T47D (cell line): ENCODE results near the gene TCF21.
A peak's percentile ranks its signal among the peaks of the same experiment; 100 is the strongest.

Experiments
- DNase-seq, 2 experiments: peaks; one replicate each; pipeline versions ENCODE4 v3.0.0 to v3.0.0-alpha.2; 2011 to 2012; ENCODE audit warnings: low read depth in 1 of 2, low spot score in 1 of 2
- JUND ChIP-seq: IDR thresholded peaks from 2 replicates; pipeline ENCODE4 v1.6.1; 2012; ENCODE audit warnings: low read depth
- in situ Hi-C: cut with HindIII; loops from 2 replicates; pipeline ENCODE4 v1.10.0; 2016; ENCODE audit warnings: low sequenced_read_pairs, low pct_unique_long_range_greater_than_20kb

Gene TCF21

GRCh38 chr6:133892813-133893691, 4.1 kb downstream of the TCF21 start:
- DNase-seq: peak in 1 of 2 experiments; percentile 9
- in situ Hi-C loops: no loop called here
- TF ChIP-seq JUND: no peak

- no peak for DNase-seq
- TF ChIP-seq JUND: no peak
- in situ Hi-C loops: no loop called here
These were observed 5.0 kb downstream of the TCF21 start for GRCh38 chr6:133893946-133894345.

- DNase-seq: no peak
- in situ Hi-C loops: no loop called here
- no peak for TF ChIP-seq JUND
These were observed 5.5 kb downstream of the TCF21 start for GRCh38 chr6:133894369-133894768.

GRCh38 chr6:133894795-133895358, 6.0 kb downstream of the TCF21 start:
- DNase-seq: no peak
- in situ Hi-C loops: no loop called here
- TF ChIP-seq JUND: no peak

GRCh38 chr6:133895573-133896343, 6.8 kb downstream of the TCF21 start:
- TF ChIP-seq JUND: no peak
- no peak for DNase-seq
- in situ Hi-C loops: no loop called here

- in situ Hi-C loops: no loop called here
- no peak for TF ChIP-seq JUND
- DNase-seq: no peak
These were observed 7.4 kb downstream of the TCF21 start for GRCh38 chr6:133896344-133896721.

GRCh38 chr6:133898263-133898662, 9.3 kb downstream of the TCF21 start:
- no peak for TF ChIP-seq JUND

GRCh38 chr6:133899556-133899955, 10.6 kb downstream of the TCF21 start:
- DNase-seq: peak in 1 of 2 experiments; percentile 36
- in situ Hi-C loops: no loop called here
- TF ChIP-seq JUND: no peak

More at GRCh38 chr6:133898263-133898662, 9.3 kb downstream of the TCF21 start:
- no peak for DNase-seq
- in situ Hi-C loops: no loop called here

- DNase-seq: no peak
- in situ Hi-C loops: no loop called here
- TF ChIP-seq JUND: no peak
These were observed 14.9 kb downstream of the TCF21 start for GRCh38 chr6:133903855-133904254.

GRCh38 chr6:133906050-133906449, 17.1 kb downstream of the TCF21 start:
- in situ Hi-C loops: no loop called here
- no peak for TF ChIP-seq JUND
- no peak for DNase-seq

GRCh38 chr6:133916650-133917151, 27.8 kb downstream of the TCF21 start:
- in situ Hi-C loops: no loop called here
- DNase-seq: peak in 1 of 2 experiments; percentile 79
- TF ChIP-seq JUND: no peak

GRCh38 chr6:133917781-133918180, 28.9 kb downstream of the TCF21 start:
- in situ Hi-C loops: no loop called here
- no peak for DNase-seq
- TF ChIP-seq JUND: no peak
